SK-N-SH (cell line): ENCODE results near the gene HERC5. TPM values are rescaled to one million over a fixed set of nuclear protein-coding genes. Genes with fewer than 3 reads are reported as not detected.

Source experiments
- CTCF ChIA-PET: fragments of 300-600, 350-600 bp; formaldehyde crosslinking; extraction: SDS; loops from one replicate; lab custom pipeline; 2021; lab: Yijun Ruan, JAX
- POLR2A ChIA-PET: fragments of 350-600 bp; sonication (Branson Sonifier 250); formaldehyde crosslinking; extraction: SDS; loops from one replicate; lab custom pipeline; 2020; ENCODE audit warnings: antibody characterized with exemption, inconsistent platforms; lab: Yijun Ruan, JAX
- DNase-seq: peaks from one replicate; pipeline ENCODE4 v3.0.0; 2012
- H2AFZ ChIP-seq: fragments of 200-600 bp; sonication (generic); 2 replicates; pipeline ENCODE4 v1.8.1; 2016; ENCODE audit warnings: antibody characterized with exemption, mild to moderate bottlenecking, low read depth
- H3F3A ChIP-seq: fragments of 200-600 bp; sonication (generic); replicated peaks from 2 replicates; pipeline ENCODE3; 2016; ENCODE audit warnings: antibody characterized with exemption, mild to moderate bottlenecking; ENCODE audit not compliant: insufficient read depth
- H3K27ac ChIP-seq, 2 experiments: fragments of 200-500 bp in 1 of 2; fragments of 200-600 bp in 1 of 2; sonication (Bioruptor generic) in 1 of 2; sonication (generic), shearing (Covaris generic) in 1 of 2; 2 replicates each; pipeline versions ENCODE4 v1.5.1 to v1.6.1; 2014 to 2016; ENCODE audit warnings: low read depth in 2 of 2, inconsistent platforms in 1 of 2, low read length in 1 of 2, mild to moderate bottlenecking in 1 of 2, mixed read lengths in 1 of 2
- H3K27me3 ChIP-seq: fragments of 200-600 bp; sonication (generic), shearing (Covaris generic); 2 replicates; pipeline ENCODE4 v1.6.1; 2016; ENCODE audit warnings: mixed run types; ENCODE audit not compliant: insufficient read depth
- H3K36me3 ChIP-seq, 2 experiments: fragments of 200-500 bp in 1 of 2; fragments of 200-600 bp in 1 of 2; sonication (Bioruptor generic) in 1 of 2; sonication (generic) in 1 of 2; replicated peaks in 1 of 2; 2 replicates each; pipeline versions ENCODE3 to v1.5.1; 2014 to 2016; ENCODE audit warnings: low read length in 1 of 2, mild to moderate bottlenecking in 1 of 2; ENCODE audit not compliant: insufficient read depth in 2 of 2, control insufficient read depth in 1 of 2
- H3K4me1 ChIP-seq, 2 experiments: fragments of 200-500 bp in 1 of 2; fragments of 200-600 bp in 1 of 2; sonication (Bioruptor generic) in 1 of 2; sonication (generic), shearing (Covaris generic) in 1 of 2; 2 replicates each; pipeline versions ENCODE4 v1.5.1 to v1.6.1; 2014 to 2016; ENCODE audit warnings: low read depth in 1 of 2, low read length in 1 of 2, mixed run types in 1 of 2; ENCODE audit not compliant: insufficient read depth in 2 of 2, control insufficient read depth in 1 of 2
- H3K4me2 ChIP-seq: fragments of 200-600 bp; sonication (generic), shearing (Covaris generic); 2 replicates; pipeline ENCODE4 v1.6.1; 2017; ENCODE audit warnings: mixed run types
- H3K4me3 ChIP-seq, 2 experiments: fragments of 200-500 bp in 1 of 2; fragments of 200-600 bp in 1 of 2; sonication (Bioruptor generic) in 1 of 2; sonication (generic), shearing (Covaris generic) in 1 of 2; 2 replicates each; pipeline versions ENCODE4 v1.5.1 to v1.8.1; 2014 to 2016; ENCODE audit warnings: low read depth in 2 of 2, inconsistent platforms in 1 of 2, low read length in 1 of 2, mild to moderate bottlenecking in 1 of 2, mixed read lengths in 1 of 2, moderate library complexity in 1 of 2
- H3K79me2 ChIP-seq: fragments of 200-600 bp; sonication (generic); 2 replicates; pipeline ENCODE4 v1.8.1; 2017; ENCODE audit warnings: mild to moderate bottlenecking; ENCODE audit not compliant: insufficient read depth
- H3K9ac ChIP-seq: fragments of 200-600 bp; sonication (generic); 2 replicates; pipeline ENCODE4 v1.6.1; 2017; ENCODE audit warnings: mixed run types
- H3K9me2 ChIP-seq: fragments of 200-600 bp; sonication (generic); 2 replicates; pipeline ENCODE4 v1.6.1; 2017; ENCODE audit warnings: mixed run types
- H3K9me3 ChIP-seq: fragments of 200-600 bp; sonication (generic); 2 replicates; pipeline ENCODE4 v1.6.1; 2017; ENCODE audit warnings: mixed run types, mild to moderate bottlenecking, moderate library complexity
- H4K20me1 ChIP-seq: fragments of 200-600 bp; sonication (generic); 2 replicates; pipeline ENCODE4 v1.6.1; 2017; ENCODE audit warnings: mild to moderate bottlenecking, mixed run types; ENCODE audit not compliant: insufficient read depth
- ELF1 ChIP-seq: IDR thresholded peaks from 2 replicates; pipeline ENCODE4 v1.4.0; 2012
- FOXM1 ChIP-seq: IDR thresholded peaks from 2 replicates; pipeline ENCODE4 v1.4.0; 2012; ENCODE audit warnings: low read depth, mild to moderate bottlenecking
- GABPA ChIP-seq: IDR thresholded peaks from 2 replicates; pipeline ENCODE4 v1.4.0; 2012; ENCODE audit warnings: low read depth, mild to moderate bottlenecking
- GATA2 ChIP-seq: sonication (generic); formaldehyde crosslinking; IDR thresholded peaks from 2 replicates; pipeline ENCODE4 v1.5.0; 2020; ENCODE audit warnings: mild to moderate bottlenecking, missing genetic modification reagents
- IRF3 ChIP-seq: fragments of 150-350 bp; IDR thresholded peaks from 2 replicates; pipeline ENCODE4 v1.6.1; 2016; ENCODE audit warnings: mild to moderate bottlenecking, low read depth, low read length
- JUND ChIP-seq: IDR thresholded peaks from 2 replicates; pipeline ENCODE4 v1.4.0; 2012
- MEF2A ChIP-seq: IDR thresholded peaks from 2 replicates; pipeline ENCODE4 v1.4.0; 2012; ENCODE audit warnings: low read depth, borderline replicate concordance
- MXI1 ChIP-seq: IDR thresholded peaks from 2 replicates; pipeline ENCODE4 v1.6.1; 2012; ENCODE audit warnings: mild to moderate bottlenecking, low read depth, low read length, improper control_type of control experiment
- POLR2AphosphoS5 ChIP-seq: IDR thresholded peaks from 2 replicates; pipeline ENCODE4 v1.6.1; 2012; ENCODE audit warnings: low read depth, low read length
- RCOR1 ChIP-seq: fragments of 150-350 bp; IDR thresholded peaks from 2 replicates; pipeline ENCODE4 v1.6.1; 2017; ENCODE audit warnings: antibody characterized with exemption, low read length
- RXRA ChIP-seq: IDR thresholded peaks from 2 replicates; pipeline ENCODE4 v1.4.0; 2012; ENCODE audit warnings: low read depth, mild to moderate bottlenecking, borderline replicate concordance
- SMC3 ChIP-seq: IDR thresholded peaks from 2 replicates; pipeline ENCODE4 v1.6.1; 2012; ENCODE audit warnings: low read depth, low read length, improper control_type of control experiment
- YY1 ChIP-seq: IDR thresholded peaks from 2 replicates; pipeline ENCODE4 v1.4.0; 2012; ENCODE audit warnings: low read depth, mild to moderate bottlenecking
- ZBTB33 ChIP-seq: IDR thresholded peaks from 2 replicates; pipeline ENCODE4 v1.4.0; 2012; ENCODE audit warnings: low read depth, borderline replicate concordance
- WGBS: methylation state at CpG from one replicate; pipeline ENCODE4 v1.1.6; 2017; ENCODE audit warnings: low lambda C conversion rate; 5-methylcytosine and 5-hydroxymethylcytosine counted together
- polyA plus RNA-seq, 3 experiments: library from polyadenylated mRNA; depleted of rRNA; stranded (reverse); fragments of >200 nt; gene quantifications; 2 replicates each; pipeline ENCODE4 v1.2.3, GENCODE V29; 2012
- TF ChIP-seq, protein P1 (sequence below): fragments of 200-600 bp; sonication (generic); IDR thresholded peaks from 2 replicates; pipeline ENCODE4 v1.6.1; 2017; ENCODE audit warnings: antibody characterized with exemption, mild to moderate bottlenecking, moderate library complexity
- TF ChIP-seq, protein P2 (sequence below): IDR thresholded peaks from 2 replicates; pipeline ENCODE4 v1.4.0; 2012; ENCODE audit warnings: low read depth

Gene HERC5
- polyA plus RNA-seq, 1 of the 3 experiments (the other 2 are of a cell fraction), result 0.15 TPM

DNA sequence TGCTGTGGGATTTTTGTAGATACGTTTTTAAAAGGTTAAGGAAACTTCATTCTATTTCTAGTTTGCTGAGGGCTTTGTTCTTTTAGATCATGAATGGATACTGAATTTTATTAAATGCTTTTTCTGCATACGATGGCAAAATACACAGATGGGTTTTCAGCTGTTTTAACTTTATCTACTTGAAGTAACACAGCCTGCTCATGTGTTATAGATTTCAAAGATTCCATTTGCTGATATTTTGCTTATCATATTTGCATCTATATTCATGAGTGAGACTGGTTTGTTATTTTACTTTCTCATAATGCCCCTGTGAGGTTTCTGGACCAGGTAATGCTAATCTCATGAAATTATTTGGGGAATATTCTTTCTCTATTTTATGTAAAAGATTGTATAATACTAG lies 34.5 kb upstream of the HERC5 start:
- no peak for DNase-seq
- no peak overlapping the region for H3K27ac ChIP-seq
- H3K4me3 ChIP-seq, result no peak overlapping the region
- H3K79me2 ChIP-seq, result no peaks in the 10 kb centered on the region
- POLR2A ChIA-PET, result no interaction called here
- H3K4me2 ChIP-seq, result no peak overlapping the region
- 25% methylated on average over 2 of the region's 2 CpGs for WGBS
- no peaks in the 10 kb centered on the region; a peak in 1 of 4 replicates for H3K4me1 ChIP-seq
- H3F3A ChIP-seq, result no peaks in the 10 kb centered on the region
- H3K9ac ChIP-seq, result no peak overlapping the region
- H3K9me3 ChIP-seq, result no peaks in the 10 kb centered on the region
- TF ChIP-seq POLR2AphosphoS5, result no peak
- TF ChIP-seq GATA2 (CRISPR knock-in tag), result peak; percentile 42; the same call in 1 of the 2 replicates
- H2AFZ ChIP-seq, result no peak overlapping the region
- H3K36me3 ChIP-seq, result no peaks in the 10 kb centered on the region
- no peaks in the 10 kb centered on the region for H4K20me1 ChIP-seq
- H3K9me2 ChIP-seq, result no peaks in the 10 kb centered on the region
- CTCF ChIA-PET, result no interaction called here
- H3K27me3 ChIP-seq, result no peaks in the 10 kb centered on the region

DNA sequence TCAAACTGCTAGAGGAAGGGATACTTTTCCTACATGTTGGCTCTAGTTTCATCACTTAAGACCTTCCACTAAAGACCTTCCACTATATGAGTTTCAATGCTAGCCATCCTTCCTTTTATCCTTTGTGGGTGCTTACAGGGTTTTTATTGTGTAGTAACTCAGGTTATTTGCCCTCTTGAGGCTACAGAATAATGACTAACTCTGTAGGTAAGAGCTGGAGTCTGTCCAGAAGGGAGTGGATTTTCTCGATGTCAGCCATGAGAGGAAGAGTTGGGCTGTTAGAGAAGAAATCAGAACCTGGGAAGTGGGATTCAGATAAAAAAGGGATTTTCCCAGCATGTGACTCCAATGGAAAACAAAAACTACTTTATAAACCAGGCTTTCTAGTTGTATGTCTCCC lies 27.5 kb upstream of the HERC5 start:
- Histone ChIP-seq H3K9me2 (no peaks in the 10 kb centered on the region), H2AFZ (no peak overlapping the region), H3K9ac (no peak overlapping the region), H3K4me1 (no peaks in the 10 kb centered on the region), H3K4me3 (no peak overlapping the region), H3K4me2 (no peak overlapping the region), H3K27ac (no peak overlapping the region), H3F3A (no peaks in the 10 kb centered on the region), H3K9me3 (no peaks in the 10 kb centered on the region), H3K27me3 (no peaks in the 10 kb centered on the region), H4K20me1 (no peaks in the 10 kb centered on the region), H3K79me2 (no peaks in the 10 kb centered on the region), H3K36me3 (no peaks in the 10 kb centered on the region)
- ChIA-PET CTCF (no interaction called here), POLR2A (no interaction called here)
- 80% methylated on average over 1 of the region's 1 CpG for WGBS
- no peak for TF ChIP-seq GATA2 (CRISPR knock-in tag)
- no peak for TF ChIP-seq IRF3
- no peak for TF ChIP-seq FOXM1
- TF ChIP-seq, protein P1, sequence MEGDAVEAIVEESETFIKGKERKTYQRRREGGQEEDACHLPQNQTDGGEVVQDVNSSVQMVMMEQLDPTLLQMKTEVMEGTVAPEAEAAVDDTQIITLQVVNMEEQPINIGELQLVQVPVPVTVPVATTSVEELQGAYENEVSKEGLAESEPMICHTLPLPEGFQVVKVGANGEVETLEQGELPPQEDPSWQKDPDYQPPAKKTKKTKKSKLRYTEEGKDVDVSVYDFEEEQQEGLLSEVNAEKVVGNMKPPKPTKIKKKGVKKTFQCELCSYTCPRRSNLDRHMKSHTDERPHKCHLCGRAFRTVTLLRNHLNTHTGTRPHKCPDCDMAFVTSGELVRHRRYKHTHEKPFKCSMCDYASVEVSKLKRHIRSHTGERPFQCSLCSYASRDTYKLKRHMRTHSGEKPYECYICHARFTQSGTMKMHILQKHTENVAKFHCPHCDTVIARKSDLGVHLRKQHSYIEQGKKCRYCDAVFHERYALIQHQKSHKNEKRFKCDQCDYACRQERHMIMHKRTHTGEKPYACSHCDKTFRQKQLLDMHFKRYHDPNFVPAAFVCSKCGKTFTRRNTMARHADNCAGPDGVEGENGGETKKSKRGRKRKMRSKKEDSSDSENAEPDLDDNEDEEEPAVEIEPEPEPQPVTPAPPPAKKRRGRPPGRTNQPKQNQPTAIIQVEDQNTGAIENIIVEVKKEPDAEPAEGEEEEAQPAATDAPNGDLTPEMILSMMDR, result no peak
- no peak for TF ChIP-seq YY1
- TF ChIP-seq MXI1, result no peak
- no peak for TF ChIP-seq ZBTB33
- TF ChIP-seq RCOR1, result no peak
- no peak for TF ChIP-seq RXRA
- TF ChIP-seq JUND, result no peak
- TF ChIP-seq, protein P2, sequence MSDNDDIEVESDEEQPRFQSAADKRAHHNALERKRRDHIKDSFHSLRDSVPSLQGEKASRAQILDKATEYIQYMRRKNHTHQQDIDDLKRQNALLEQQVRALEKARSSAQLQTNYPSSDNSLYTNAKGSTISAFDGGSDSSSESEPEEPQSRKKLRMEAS, result no peak
- TF ChIP-seq GABPA, result no peak
- TF ChIP-seq ELF1, result no peak
- no peak for TF ChIP-seq SMC3
- no peak for TF ChIP-seq MEF2A
- DNase-seq, result no peak
